Activated CD4-positive, alpha-beta T cell treated with anti-CD3 and anti-CD28 coated beads for 4 hours (primary cell): ENCODE measurements around the gene POFUT1.
"Not testable (repeated sequence)": the region's sequence is repeated elsewhere in the genome, so short reads cannot be mapped to it uniquely, and the experiment has no call there.

ENCODE experiments used
- DNase-seq, 2 donors: peaks; one replicate each; pipeline ENCODE4 v3.0.0-alpha.2; 2020

The POFUT1 gene

GRCh38 chr20:32236819-32237218, 29.1 kb downstream of the POFUT1 start:
- no peak for DNase-seq

GRCh38 chr20:32237419-32237818, 29.7 kb downstream of the POFUT1 start:
- no peak for DNase-seq

- no peak for DNase-seq
These were observed 31.1 kb downstream of the POFUT1 start for GRCh38 chr20:32238483-32239425.

DNA sequence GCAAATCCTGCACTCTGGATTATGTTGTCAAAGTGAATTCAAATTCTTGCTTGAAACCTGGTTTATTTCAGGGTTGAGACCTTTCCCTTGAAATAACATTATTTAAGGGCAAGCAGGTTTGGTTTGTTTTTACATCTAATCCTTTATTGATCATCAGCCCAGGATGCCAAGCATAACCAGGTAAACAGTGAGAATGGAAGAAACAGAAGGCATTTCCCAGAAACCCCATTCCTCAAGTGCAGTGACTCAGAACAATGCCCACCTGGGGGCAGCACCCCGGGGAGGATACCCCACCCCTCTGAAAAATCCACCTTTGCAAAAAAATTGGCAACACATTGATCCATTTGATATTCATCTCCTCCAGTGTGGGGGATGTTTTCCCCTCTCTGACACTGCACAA, 32.5 kb downstream of the POFUT1 start:
- no peak for DNase-seq

GRCh38 chr20:32241807-32242206, 34.1 kb downstream of the POFUT1 start:
- no peak for DNase-seq

- DNase-seq: no peak
These were observed 36.6 kb downstream of the POFUT1 start for GRCh38 chr20:32244150-32244823.

GRCh38 chr20:32244959-32245358, 37.3 kb downstream of the POFUT1 start:
- DNase-seq: no peak

GRCh38 chr20:32246208-32246607, 38.5 kb downstream of the POFUT1 start:
- not testable (repeated sequence) for DNase-seq

GRCh38 chr20:32248043-32248442, 40.4 kb downstream of the POFUT1 start:
- DNase-seq: no peak

DNA sequence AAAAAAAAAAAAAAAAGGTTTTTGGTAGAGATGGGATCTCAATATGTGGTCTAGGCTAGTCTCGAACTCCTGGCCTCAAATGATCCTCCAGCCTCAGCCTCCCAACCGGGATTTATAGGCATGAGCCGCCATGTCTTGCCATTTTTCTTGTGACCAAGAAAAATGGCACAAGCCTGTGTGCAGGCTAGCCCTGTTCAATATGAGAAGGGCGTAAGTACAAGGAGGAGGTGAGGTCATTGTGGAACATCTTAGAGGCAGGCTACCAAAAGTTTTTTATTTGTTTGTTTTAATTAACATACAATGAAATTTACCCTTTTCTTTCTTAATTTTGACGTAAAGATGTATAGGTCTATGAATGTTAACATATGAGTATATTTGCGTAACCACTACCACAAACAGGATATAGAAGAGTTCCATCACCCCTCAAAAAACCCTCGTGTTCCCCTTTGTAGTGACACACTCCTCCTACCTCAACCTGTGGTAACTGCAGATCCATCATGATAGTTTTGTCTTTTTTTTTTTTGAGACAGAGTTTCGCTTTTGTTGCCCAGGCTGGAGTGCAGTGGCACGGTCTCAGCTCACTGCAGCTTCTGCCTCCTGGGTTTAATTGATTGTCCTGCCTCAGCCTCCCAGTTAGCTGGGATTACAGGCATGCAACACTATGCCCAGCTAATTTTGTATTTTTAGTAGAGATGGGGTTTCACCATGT, 41.5 kb downstream of the POFUT1 start:
- peak; percentile 24 to 38 for DNase-seq

GRCh38 chr20:32251470-32251869, 43.8 kb downstream of the POFUT1 start:
- DNase-seq: no peak

DNA sequence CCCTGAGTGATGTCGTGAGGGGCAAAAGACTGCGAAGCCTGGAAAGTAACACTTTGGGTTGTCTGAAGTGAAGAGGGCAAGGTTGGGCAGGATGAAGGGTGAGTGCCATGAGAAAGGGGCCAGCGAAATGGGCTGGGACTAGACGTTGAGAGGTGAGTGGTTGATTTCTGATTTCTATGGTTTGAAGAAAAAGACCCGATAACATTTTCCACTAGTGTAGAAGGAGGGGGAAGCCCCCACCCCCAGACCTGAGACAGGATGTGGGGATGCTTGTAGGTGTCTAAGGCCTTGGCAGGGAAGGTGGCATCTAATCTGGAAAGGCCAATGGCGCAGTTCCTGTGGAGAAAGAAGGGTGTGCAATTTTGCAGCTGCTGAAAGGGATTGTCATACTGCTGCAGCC, 44.5 kb downstream of the POFUT1 start:
- DNase-seq: peak; percentile 68 to 75

DNA sequence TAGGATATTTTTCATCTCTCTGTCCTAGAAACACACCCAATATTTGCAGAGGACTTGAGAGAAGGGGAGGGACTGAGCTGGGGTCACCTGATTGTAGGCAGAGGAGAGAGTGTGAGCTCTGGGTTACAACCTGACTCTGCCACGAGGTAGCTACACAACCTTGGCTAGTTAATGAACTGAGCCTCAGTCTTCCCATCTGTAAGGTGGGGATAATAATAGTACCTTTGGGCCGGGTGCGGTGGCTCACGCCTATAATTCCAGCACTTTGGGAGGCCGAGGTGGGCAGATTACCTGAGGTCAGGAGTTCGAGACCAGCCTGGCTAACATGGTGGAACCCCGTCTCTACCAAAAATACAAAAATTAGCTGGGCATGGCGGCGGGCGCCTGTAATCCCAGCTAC, 53.3 kb downstream of the POFUT1 start:
- DNase-seq: not testable (repeated sequence)

DNA sequence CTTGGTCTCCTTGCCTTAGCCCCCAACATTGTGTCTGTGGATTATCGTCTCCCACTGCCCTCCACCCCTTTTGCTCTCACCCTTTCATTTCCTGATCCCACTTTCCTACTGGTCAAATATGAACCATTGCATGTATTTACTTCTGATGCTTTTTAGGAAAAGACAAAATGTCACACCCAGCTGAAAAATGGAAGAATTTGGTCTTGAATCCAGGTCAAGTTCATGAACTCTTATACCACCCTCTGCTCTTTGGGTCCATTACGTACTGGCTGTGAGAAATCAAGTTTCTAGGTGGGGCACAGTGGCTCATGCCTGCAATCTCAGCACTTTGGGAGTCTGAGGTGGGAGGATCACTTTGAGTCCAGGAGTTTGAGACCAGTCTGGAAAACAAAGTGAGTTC, 54.0 kb downstream of the POFUT1 start:
- no peak for DNase-seq

DNA sequence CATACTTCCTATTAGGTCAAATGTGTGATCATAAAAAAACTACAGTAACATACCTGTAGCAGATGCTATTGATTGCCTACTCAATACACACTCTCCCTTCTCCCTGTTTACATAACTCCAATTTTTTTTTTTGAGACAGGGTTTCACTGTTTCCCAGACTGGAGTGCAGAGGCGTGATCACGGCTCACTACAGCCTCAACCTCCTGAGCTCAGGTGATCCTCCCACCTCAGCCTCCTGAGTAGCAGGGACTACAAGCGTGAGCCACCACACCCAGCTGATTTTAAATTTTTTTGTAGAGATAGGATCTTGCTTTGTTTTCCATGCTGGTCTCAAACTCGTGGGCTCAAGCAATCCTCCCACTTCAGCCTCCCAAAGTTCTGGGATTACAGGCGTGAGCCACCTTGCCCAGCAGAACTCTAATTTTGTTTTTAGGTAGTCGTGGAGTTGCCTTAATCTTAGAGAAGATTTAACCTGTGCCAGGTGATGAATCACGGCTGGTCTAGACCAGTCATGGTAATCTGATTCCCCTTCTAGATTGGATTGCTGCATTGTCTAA, 55.8 kb downstream of the POFUT1 start:
- DNase-seq: no peak

GRCh38 chr20:32271620-32272019, 63.9 kb downstream of the POFUT1 start:
- DNase-seq: no peak

DNA sequence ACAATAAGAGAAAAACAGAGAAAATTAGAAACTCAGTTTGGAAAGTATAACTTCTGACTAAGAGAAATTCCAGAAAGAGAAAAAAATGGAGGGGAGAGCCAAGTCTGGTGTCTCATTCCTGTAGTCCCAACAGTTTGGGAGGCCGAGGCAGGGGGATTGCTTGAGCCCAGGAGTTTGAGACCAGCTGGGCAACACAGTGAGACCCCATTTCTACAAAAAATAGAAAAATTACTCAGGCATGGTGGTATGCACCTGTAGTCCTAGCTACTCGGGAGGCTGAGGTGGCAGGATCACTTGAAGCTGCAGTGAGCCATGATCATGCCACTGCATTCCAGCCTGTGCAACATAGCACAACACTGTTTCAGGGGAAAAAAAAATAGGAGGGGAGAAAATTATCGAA, 66.7 kb downstream of the POFUT1 start:
- DNase-seq: no peak

- DNase-seq: not testable (repeated sequence)
These were observed 67.5 kb downstream of the POFUT1 start for GRCh38 chr20:32275163-32275562.

- peak; percentile 82 to 87 for DNase-seq
These were observed 69.9 kb downstream of the POFUT1 start, which contains the start of gene KIF3B for GRCh38 chr20:32277361-32278198. KIF3B (plus strand) TSS chr20:32277651; CDS start chr20:32309778, 32,127 bp downstream.

- DNase-seq: peak; percentile 12 to 14
These were observed 70.5 kb downstream of the POFUT1 start for GRCh38 chr20:32278199-32278643.

DNA sequence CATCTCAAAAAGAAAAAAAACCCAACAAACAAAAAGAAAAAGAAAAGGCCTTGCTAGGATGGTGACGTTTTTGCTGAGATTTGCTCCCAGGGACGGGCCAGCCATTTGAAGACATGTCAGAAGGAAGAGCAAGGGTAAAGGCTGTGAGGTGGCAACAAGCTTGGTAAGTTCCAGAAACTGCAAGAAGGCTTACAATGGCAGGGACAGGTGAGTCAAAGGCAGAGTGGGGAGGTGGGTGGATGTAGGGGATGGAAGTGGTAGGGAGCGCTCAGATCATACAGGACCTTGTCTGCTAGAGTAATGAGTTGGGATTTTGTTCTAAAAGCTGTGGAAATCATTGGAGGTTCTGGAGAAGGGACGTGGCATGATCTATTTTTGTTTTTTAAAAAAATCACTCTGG, 74.0 kb downstream of the POFUT1 start:
- no peak for DNase-seq

- no peak for DNase-seq
These were observed 74.8 kb downstream of the POFUT1 start for GRCh38 chr20:32282461-32282860.
